ENCODE data around the gene SNRNP200.

GRCh38 chr2:96291751-96292150, 13.6 kb downstream of the SNRNP200 start:
- TF ChIP-seq CTCF (tag by site-specific recombination; IDR thresholded peaks at IDR 0.05): no peak
- TF ChIP-seq YY2 (tag by site-specific recombination; IDR thresholded peaks at IDR 0.05): no peak
